Measurements from ENCODE around the gene SLF2. TPM values are rescaled to one million over a fixed set of nuclear protein-coding genes. Genes with fewer than 3 reads are reported as not detected.

SLF2 gene
- total RNA-seq, 1 experiment from 2014 or later, result 23.1 TPM

GRCh38 chr10:100907175-100907574, 5.6 kb upstream of the SLF2 start:
- Histone ChIP-seq H2AK5ac (ENCODE audit: insufficient read length, low read length) (no peak overlapping the region), H3T11ph (ENCODE audit: low read length) (no peak overlapping the region), H3K23me2 (ENCODE audit: insufficient read length, low read depth, low read length, poor library complexity, severe bottlenecking) (no peaks in the 10 kb centered on the region), H3K27ac (ENCODE audit: insufficient read length, low read depth, low read length) (no peak overlapping the region), H4K20me1 (ENCODE audit: control insufficient read depth, insufficient read depth, insufficient read length) (no peaks in the 10 kb centered on the region), H3K9me3 (ENCODE audit: control insufficient read depth, low read depth, low read length) (no peaks in the 10 kb centered on the region), H3K14ac (ENCODE audit: insufficient read depth, low read length) (no peak overlapping the region), H2BK120ac (ENCODE audit: low read depth, low read length, poor library complexity, severe bottlenecking) (no peak overlapping the region), H3K9ac (ENCODE audit: extremely low read depth, insufficient read length, low read length) (no peak overlapping the region), H2AFZ (ENCODE audit: low read length) (no peak overlapping the region), H3K56ac (ENCODE audit: insufficient read length, low read depth, low read length) (no peak overlapping the region), H3K18ac (ENCODE audit: insufficient read length, low read depth, low read length) (no peak overlapping the region), H3K79me2 (ENCODE audit: insufficient read depth, low read length) (no peaks in the 10 kb centered on the region), H3K23ac (ENCODE audit: insufficient read length, low read depth, low read length) (no peak overlapping the region), H3K4me2 (ENCODE audit: insufficient read depth, insufficient read length, low read length) (no peak overlapping the region), H4K8ac (replicated peaks; ENCODE audit: insufficient read length, low read depth, low read length) (no peak overlapping the region), H3K4me1 (ENCODE audit: insufficient read depth, low read length) (no peaks in the 10 kb centered on the region; the same call in 1 of the 2 replicates), H2BK5ac (ENCODE audit: insufficient read length, low read length) (no peak overlapping the region), H3K79me1 (ENCODE audit: insufficient read depth, low read depth, low read length, poor library complexity, severe bottlenecking) (no peaks in the 10 kb centered on the region), H4K5ac (ENCODE audit: insufficient read length, low read depth, low read length) (no peak overlapping the region), H4K91ac (ENCODE audit: insufficient read length, low read depth, low read length) (no peak overlapping the region), H2BK12ac (ENCODE audit: insufficient read length, low read depth, low read length) (no peak overlapping the region), H3K27me3 (ENCODE audit: insufficient read depth, low read length) (no peaks in the 10 kb centered on the region), H3K4ac (ENCODE audit: low read depth, low read length) (no peak overlapping the region), H2BK15ac (ENCODE audit: low read depth, low read length) (no peak overlapping the region), H2BK20ac (ENCODE audit: low read depth, low read length, poor library complexity, severe bottlenecking) (no peak overlapping the region)
- no peak for TF ChIP-seq CTCF (conservative IDR thresholded peaks at IDR 0.05)
- no CpG with 5 or more reads among the region's 1 CpG for WGBS (ENCODE audit: extremely low coverage, insufficient read length, low lambda C conversion rate)
- Mint-ChIP-seq H3K9me3 (no peaks in the 10 kb centered on the region), H3K27ac (no peak overlapping the region), H3K27me3 (ENCODE audit: low read depth) (no peaks in the 10 kb centered on the region; the same call in 1 of the 2 replicates), H3K4me3 (no peak overlapping the region), H3K4me1 (peaks cover 15 to 17% of the 10 kb centered on the region in 2 experiments), H3K36me3 (ENCODE audit: insufficient read depth in 1 of 3, low read depth in 3 of 3) (no peaks in the 10 kb centered on the region)
- no peak for DNase-seq

Data from H9 (cell line).